Measurements from ENCODE around the gene ZNF10. TPM values are rescaled to one million over a fixed set of nuclear protein-coding genes. Genes with fewer than 3 reads are reported as not detected.

Gene ZNF10
- total and polyA plus RNA-seq, 2 donors (not counting 1 experiment from before 2014, with no cell fraction given), result 3.7 to 12.1 TPM

DNA sequence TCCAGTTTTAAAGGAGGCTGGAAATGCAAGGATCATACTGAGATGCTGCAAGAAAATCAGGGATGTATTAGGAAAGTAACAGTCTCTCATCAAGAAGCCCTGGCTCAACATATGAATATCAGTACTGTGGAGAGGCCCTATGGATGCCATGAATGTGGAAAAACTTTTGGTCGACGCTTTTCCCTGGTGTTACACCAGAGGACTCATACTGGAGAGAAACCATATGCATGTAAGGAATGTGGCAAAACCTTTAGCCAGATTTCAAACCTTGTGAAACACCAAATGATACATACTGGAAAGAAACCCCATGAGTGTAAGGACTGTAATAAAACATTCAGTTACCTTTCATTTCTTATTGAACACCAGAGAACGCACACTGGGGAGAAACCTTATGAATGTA, 24.8 kb upstream of the ZNF10 start:
- H3K27me3 ChIP-seq (ENCODE audit: control insufficient read depth, insufficient read depth, low read length), result no peaks in the 10 kb centered on the region
- no peak for TF ChIP-seq EZH2 (IDR thresholded peaks at IDR 0.05; ENCODE audit: low read length, missing control alignments)
- TF ChIP-seq, protein P1, sequence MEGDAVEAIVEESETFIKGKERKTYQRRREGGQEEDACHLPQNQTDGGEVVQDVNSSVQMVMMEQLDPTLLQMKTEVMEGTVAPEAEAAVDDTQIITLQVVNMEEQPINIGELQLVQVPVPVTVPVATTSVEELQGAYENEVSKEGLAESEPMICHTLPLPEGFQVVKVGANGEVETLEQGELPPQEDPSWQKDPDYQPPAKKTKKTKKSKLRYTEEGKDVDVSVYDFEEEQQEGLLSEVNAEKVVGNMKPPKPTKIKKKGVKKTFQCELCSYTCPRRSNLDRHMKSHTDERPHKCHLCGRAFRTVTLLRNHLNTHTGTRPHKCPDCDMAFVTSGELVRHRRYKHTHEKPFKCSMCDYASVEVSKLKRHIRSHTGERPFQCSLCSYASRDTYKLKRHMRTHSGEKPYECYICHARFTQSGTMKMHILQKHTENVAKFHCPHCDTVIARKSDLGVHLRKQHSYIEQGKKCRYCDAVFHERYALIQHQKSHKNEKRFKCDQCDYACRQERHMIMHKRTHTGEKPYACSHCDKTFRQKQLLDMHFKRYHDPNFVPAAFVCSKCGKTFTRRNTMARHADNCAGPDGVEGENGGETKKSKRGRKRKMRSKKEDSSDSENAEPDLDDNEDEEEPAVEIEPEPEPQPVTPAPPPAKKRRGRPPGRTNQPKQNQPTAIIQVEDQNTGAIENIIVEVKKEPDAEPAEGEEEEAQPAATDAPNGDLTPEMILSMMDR (conservative IDR thresholded peaks at IDR 0.05 in 1 of 2, IDR thresholded peaks at IDR 0.05 in 1 of 2; ENCODE audit: low read depth in 1 of 2, low read length in 2 of 2), result no peak
- no peak overlapping the region for H3K9ac ChIP-seq (ENCODE audit: insufficient read depth, low read length)
- H3K79me2 ChIP-seq (ENCODE audit: control insufficient read depth, insufficient read depth, low read length), result no peaks in the 10 kb centered on the region
- peaks cover 7% of the 10 kb centered on the region for H3K9me3 ChIP-seq (ENCODE audit: control insufficient read depth, insufficient read depth, low read depth, low read length)
- peaks cover 3% of the 10 kb centered on the region for H3K36me3 ChIP-seq (ENCODE audit: control insufficient read depth, insufficient read depth, low read length)
- no peak overlapping the region for H3K4me3 ChIP-seq (replicated peaks in 1 of 4; ENCODE audit: control extremely low read depth in 1 of 4, insufficient read depth in 1 of 4, low read depth in 3 of 4, low read length in 4 of 4)
- H3K27ac ChIP-seq (ENCODE audit: insufficient read depth, low read length), result no peak overlapping the region
- H4K20me1 ChIP-seq (ENCODE audit: control insufficient read depth, extremely low read depth, insufficient read depth, low read length), result no peaks in the 10 kb centered on the region
- H3K4me2 ChIP-seq (ENCODE audit: extremely low read depth, insufficient read depth, low read length), result no peak overlapping the region
- H3K4me1 ChIP-seq (ENCODE audit: control insufficient read depth, extremely low read depth, insufficient read depth, low read length), result no peaks in the 10 kb centered on the region
- DNase-seq (ENCODE audit: low read depth in 2 of 2), result peak in 1 of 2 donors; percentile 14
- no peak overlapping the region for H2AFZ ChIP-seq (ENCODE audit: low read length)

DNA sequence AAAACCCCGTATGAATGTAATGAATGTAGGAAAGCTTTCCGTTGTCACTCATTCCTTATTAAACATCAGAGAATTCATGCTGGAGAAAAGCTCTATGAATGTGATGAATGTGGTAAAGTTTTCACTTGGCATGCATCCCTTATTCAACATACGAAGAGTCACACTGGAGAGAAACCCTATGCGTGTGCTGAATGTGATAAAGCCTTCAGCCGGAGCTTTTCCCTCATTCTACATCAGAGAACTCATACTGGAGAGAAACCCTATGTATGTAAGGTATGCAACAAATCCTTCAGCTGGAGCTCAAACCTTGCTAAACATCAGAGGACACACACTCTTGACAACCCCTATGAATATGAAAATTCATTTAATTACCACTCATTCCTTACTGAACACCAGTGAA, 24.2 kb upstream of the ZNF10 start:
- H3K36me3 ChIP-seq (ENCODE audit: control insufficient read depth, insufficient read depth, low read length), result peaks cover 3% of the 10 kb centered on the region
- DNase-seq (ENCODE audit: low read depth in 2 of 2), result peak; percentile 20 to 40
- H3K4me1 ChIP-seq (ENCODE audit: control insufficient read depth, extremely low read depth, insufficient read depth, low read length), result no peaks in the 10 kb centered on the region
- H3K27ac ChIP-seq (ENCODE audit: insufficient read depth, low read length), result no peak overlapping the region
- no peaks in the 10 kb centered on the region for H3K79me2 ChIP-seq (ENCODE audit: control insufficient read depth, insufficient read depth, low read length)
- H4K20me1 ChIP-seq (ENCODE audit: control insufficient read depth, extremely low read depth, insufficient read depth, low read length), result no peaks in the 10 kb centered on the region
- H3K9ac ChIP-seq (ENCODE audit: insufficient read depth, low read length), result no peak overlapping the region
- H3K4me2 ChIP-seq (ENCODE audit: extremely low read depth, insufficient read depth, low read length), result no peak overlapping the region
- H3K27me3 ChIP-seq (ENCODE audit: control insufficient read depth, insufficient read depth, low read length), result no peaks in the 10 kb centered on the region
- H3K4me3 ChIP-seq (replicated peaks in 1 of 4; ENCODE audit: control extremely low read depth in 1 of 4, insufficient read depth in 1 of 4, low read depth in 3 of 4, low read length in 4 of 4), result no peak overlapping the region
- H3K9me3 ChIP-seq (ENCODE audit: control insufficient read depth, insufficient read depth, low read depth, low read length), result peaks cover 7% of the 10 kb centered on the region
- TF ChIP-seq, protein P1 (conservative IDR thresholded peaks at IDR 0.05 in 1 of 2, IDR thresholded peaks at IDR 0.05 in 1 of 2; ENCODE audit: low read depth in 1 of 2, low read length in 2 of 2), result no peak
- no peak for TF ChIP-seq EZH2 (IDR thresholded peaks at IDR 0.05; ENCODE audit: low read length, missing control alignments)
- H2AFZ ChIP-seq (ENCODE audit: low read length), result no peak overlapping the region

DNA sequence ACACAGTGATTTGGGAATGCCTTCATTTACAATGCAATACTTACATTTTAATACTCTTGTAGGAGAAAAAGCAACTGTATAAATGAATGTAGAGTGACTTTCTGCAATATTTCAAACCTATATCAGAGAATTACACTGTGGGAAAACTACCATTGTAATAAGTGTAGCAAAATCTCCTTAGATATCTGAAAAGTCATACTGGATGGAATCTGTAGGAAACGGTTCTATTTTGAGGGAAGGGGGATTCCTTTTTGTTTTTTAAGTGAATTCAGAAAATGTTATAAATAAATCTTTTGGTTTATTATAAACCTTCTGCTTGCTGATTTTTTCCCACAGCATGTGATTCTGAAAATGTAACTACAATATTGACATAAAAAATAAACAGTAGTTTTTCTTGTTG, 23.3 kb upstream of the ZNF10 start:
- Histone ChIP-seq H4K20me1 (ENCODE audit: control insufficient read depth, extremely low read depth, insufficient read depth, low read length) (no peaks in the 10 kb centered on the region), H3K36me3 (ENCODE audit: control insufficient read depth, insufficient read depth, low read length) (peaks cover 3% of the 10 kb centered on the region), H3K27me3 (ENCODE audit: control insufficient read depth, insufficient read depth, low read length) (no peaks in the 10 kb centered on the region), H2AFZ (ENCODE audit: low read length) (no peak overlapping the region), H3K9me3 (ENCODE audit: control insufficient read depth, insufficient read depth, low read depth, low read length) (peaks cover 7% of the 10 kb centered on the region), H3K9ac (ENCODE audit: insufficient read depth, low read length) (no peak overlapping the region), H3K27ac (ENCODE audit: insufficient read depth, low read length) (no peak overlapping the region), H3K4me1 (ENCODE audit: control insufficient read depth, extremely low read depth, insufficient read depth, low read length) (no peaks in the 10 kb centered on the region), H3K4me2 (ENCODE audit: extremely low read depth, insufficient read depth, low read length) (no peak overlapping the region), H3K79me2 (ENCODE audit: control insufficient read depth, insufficient read depth, low read length) (no peaks in the 10 kb centered on the region), H3K4me3 (replicated peaks in 1 of 4; ENCODE audit: control extremely low read depth in 1 of 4, insufficient read depth in 1 of 4, low read depth in 3 of 4, low read length in 4 of 4) (no peak overlapping the region)
- no peak for DNase-seq (ENCODE audit: low read depth in 2 of 2)
- TF ChIP-seq, protein P1 (conservative IDR thresholded peaks at IDR 0.05 in 1 of 2, IDR thresholded peaks at IDR 0.05 in 1 of 2; ENCODE audit: low read depth in 1 of 2, low read length in 2 of 2), result no peak
- no peak for TF ChIP-seq EZH2 (IDR thresholded peaks at IDR 0.05; ENCODE audit: low read length, missing control alignments)

Data from fibroblast of lung (primary cell).